Upper lobe of right lung (tissue), 1 donor: ENCODE data around the gene KAT6B. TPM values are rescaled to one million over a fixed set of nuclear protein-coding genes. Genes with fewer than 3 reads are reported as not detected.

Experiments used
- ATAC-seq: fragments of 200-7000 bp; cut with Tn5 transposase; one replicate; pipeline ENCODE4 v1.9.1; 2020; ENCODE audit warnings: mild to moderate bottlenecking, moderate library complexity
- DNase-seq: peaks from one replicate; pipeline ENCODE4 v3.0.0-alpha.2; 2020
- H3K27ac ChIP-seq: fragments of 200-600 bp; one replicate; pipeline ENCODE4 v1.8.0; 2022
- H3K27me3 ChIP-seq: fragments of 200-600 bp; one replicate; pipeline ENCODE4 v1.8.0; 2022; ENCODE audit warnings: mild to moderate bottlenecking
- H3K36me3 ChIP-seq: fragments of 200-600 bp; one replicate; pipeline ENCODE4 v1.8.0; 2022
- H3K4me1 ChIP-seq: fragments of 200-600 bp; one replicate; pipeline ENCODE4 v1.8.0; 2022
- H3K4me3 ChIP-seq: fragments of 200-600 bp; one replicate; pipeline ENCODE4 v1.8.0; 2022; ENCODE audit warnings: mild to moderate bottlenecking
- H3K9me3 ChIP-seq: fragments of 200-600 bp; one replicate; pipeline ENCODE4 v1.8.0; 2022
- CTCF ChIP-seq: fragments of 200-600 bp; IDR thresholded peaks from one replicate; pipeline ENCODE4 v1.8.0; 2022; ENCODE audit warnings: antibody characterized with exemption
- intact Hi-C: fragments of 100-400 bp; cut with DNase I; formaldehyde crosslinking; loops from one replicate; pipeline ENCODE4 v1.11.0; 2022
- total RNA-seq: library from RNA; stranded (reverse); fragmentation: NEBNext Ultra II Directional; extraction: Animal tissue kit (Norgen Biotek cat#: 25700); gene quantifications from one replicate; pipeline ENCODE4 v1.2.1, GENCODE V29; 2021
- donor health status: DM: no; HTN: yes; CAD: no; lungs with severe emphysema.

The KAT6B gene
- total RNA-seq, 1 donor from 2014 or later = 45.4 TPM

- Histone ChIP-seq H3K27me3 (no peaks in the 10 kb centered on the region), H3K27ac (no peak overlapping the region), H3K4me1 (peaks cover 21% of the 10 kb centered on the region), H3K4me3 (no peak overlapping the region), H3K9me3 (no peaks in the 10 kb centered on the region), H3K36me3 (no peaks in the 10 kb centered on the region)
- DNase-seq (no peak), ATAC-seq (no peak)
- no peak for TF ChIP-seq CTCF
- intact Hi-C loops = no loop called here
Observed at GRCh38 chr10:74877898-74878297, 51.5 kb downstream of the KAT6B start.

GRCh38 chr10:74880041-74880440, 53.6 kb downstream of the KAT6B start:
- H3K4me3 ChIP-seq = no peak overlapping the region
- no peaks in the 10 kb centered on the region for H3K27me3 ChIP-seq
- ATAC-seq (no peak), DNase-seq (no peak)
- intact Hi-C loops = no loop called here
- no peak for TF ChIP-seq CTCF
- peaks cover 34% of the 10 kb centered on the region for H3K4me1 ChIP-seq
- H3K9me3 ChIP-seq = no peaks in the 10 kb centered on the region
- no peaks in the 10 kb centered on the region for H3K36me3 ChIP-seq
- H3K27ac ChIP-seq = no peak overlapping the region

GRCh38 chr10:74881253-74881884, 55.0 kb downstream of the KAT6B start:
- Histone ChIP-seq H3K4me1 (peaks cover 31% of the 10 kb centered on the region), H3K27me3 (no peaks in the 10 kb centered on the region), H3K9me3 (no peaks in the 10 kb centered on the region), H3K36me3 (no peaks in the 10 kb centered on the region), H3K4me3 (no peak overlapping the region), H3K27ac (no peak overlapping the region)
- no peak for ATAC-seq
- intact Hi-C loops = no loop called here
- DNase-seq = no peak
- TF ChIP-seq CTCF = no peak

GRCh38 chr10:74882427-74882826, 56.0 kb downstream of the KAT6B start:
- Histone ChIP-seq H3K36me3 (no peaks in the 10 kb centered on the region), H3K9me3 (no peaks in the 10 kb centered on the region), H3K4me3 (no peak overlapping the region), H3K27me3 (no peaks in the 10 kb centered on the region), H3K27ac (no peak overlapping the region), H3K4me1 (peaks cover 24% of the 10 kb centered on the region)
- ATAC-seq (no peak), DNase-seq (no peak)
- no peak for TF ChIP-seq CTCF
- intact Hi-C loops = no loop called here

GRCh38 chr10:74882831-74883230, 56.4 kb downstream of the KAT6B start:
- ATAC-seq (no peak), DNase-seq (no peak)
- H3K4me1 ChIP-seq = peaks cover 24% of the 10 kb centered on the region
- no peaks in the 10 kb centered on the region for H3K36me3 ChIP-seq
- no peaks in the 10 kb centered on the region for H3K27me3 ChIP-seq
- no peaks in the 10 kb centered on the region for H3K9me3 ChIP-seq
- no peak overlapping the region for H3K27ac ChIP-seq
- intact Hi-C loops = no loop called here
- no peak overlapping the region for H3K4me3 ChIP-seq
- TF ChIP-seq CTCF = no peak

- ATAC-seq (peak; percentile 59), DNase-seq (no peak)
- Histone ChIP-seq H3K4me3 (no peak overlapping the region), H3K4me1 (peaks cover 24% of the 10 kb centered on the region), H3K36me3 (no peaks in the 10 kb centered on the region), H3K27ac (no peak overlapping the region), H3K9me3 (no peaks in the 10 kb centered on the region), H3K27me3 (no peaks in the 10 kb centered on the region)
- TF ChIP-seq CTCF = no peak
- intact Hi-C loops = no loop called here
Observed at GRCh38 chr10:74883428-74883827, 57.0 kb downstream of the KAT6B start.
